Activated CD4-positive, CD25-positive, alpha-beta regulatory T cell treated with anti-CD3 and anti-CD28 coated beads, Interleukin-2, amount 50 U/mL, for 16 hours (primary cell): ENCODE data around the gene FYN.
"Not testable (repeated sequence)": the region's sequence is repeated elsewhere in the genome, so short reads cannot be mapped to it uniquely, and the experiment has no call there.

ENCODE experiments used
- DNase-seq: peaks from one replicate; pipeline ENCODE4 v3.0.0-alpha.2; 2020; ENCODE audit warnings: low read depth, low spot score

Gene FYN

DNA sequence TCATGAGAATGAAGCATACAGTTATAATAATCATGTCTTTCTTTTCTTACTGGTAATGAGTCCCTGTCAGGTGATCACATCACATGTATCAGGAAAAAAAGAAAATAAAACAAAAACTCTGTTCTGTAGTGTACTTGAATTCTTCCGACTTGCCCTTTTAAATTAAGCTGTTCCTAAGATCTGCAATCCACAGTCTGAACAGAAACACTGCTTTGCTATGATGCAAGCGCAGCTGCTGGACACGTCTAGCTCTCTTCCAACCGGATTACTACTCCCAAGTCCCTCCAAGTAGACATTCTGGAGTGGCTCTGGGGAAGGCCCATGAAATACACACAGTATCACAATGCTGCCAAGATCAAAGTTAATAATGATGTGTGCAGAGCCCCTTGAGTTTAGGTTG lies 83.7 kb downstream of the FYN start:
- DNase-seq, result no peak

DNA sequence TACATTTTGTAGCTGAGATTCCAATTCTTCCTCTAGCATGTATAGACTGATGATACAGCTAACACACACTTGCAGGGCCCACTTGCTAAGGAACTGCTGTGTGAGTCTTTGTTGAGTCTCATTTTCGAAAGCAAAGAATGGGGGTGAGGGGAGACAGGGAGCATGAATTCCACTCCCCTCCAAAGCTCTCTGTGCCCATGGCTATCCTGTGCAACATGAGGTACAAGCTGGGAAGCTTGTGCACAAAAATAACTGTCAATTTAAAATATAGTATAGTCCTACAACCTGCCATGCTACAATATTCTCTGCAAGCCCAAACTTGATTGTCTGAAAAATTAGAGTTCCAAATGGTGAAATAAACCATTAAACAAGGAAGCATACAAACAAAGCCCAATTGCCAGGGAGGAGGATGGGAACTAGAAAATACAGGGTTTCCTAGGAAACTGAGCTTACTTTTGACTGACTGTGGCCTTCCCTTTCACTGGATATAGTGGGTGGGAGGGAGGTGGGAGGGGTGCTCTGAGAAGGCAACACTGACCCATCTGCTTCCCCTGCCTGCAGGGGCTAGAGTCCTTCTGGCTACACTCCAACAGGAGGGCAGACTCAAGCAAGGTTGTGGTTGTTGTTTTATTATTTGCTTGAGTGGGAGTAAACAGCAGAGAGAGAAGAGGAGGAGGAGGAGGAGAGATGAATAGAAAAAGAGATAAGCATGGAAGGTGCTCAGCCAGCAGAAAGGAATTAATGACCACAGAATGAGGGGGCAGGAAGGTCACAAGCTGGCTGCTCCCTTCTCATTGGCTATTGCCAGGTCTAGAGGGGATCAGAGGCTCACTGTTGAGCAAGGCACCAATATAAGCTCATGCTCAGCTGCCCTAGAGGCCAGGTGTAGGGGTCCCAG lies 84.6 kb downstream of the FYN start:
- no peak for DNase-seq

DNA sequence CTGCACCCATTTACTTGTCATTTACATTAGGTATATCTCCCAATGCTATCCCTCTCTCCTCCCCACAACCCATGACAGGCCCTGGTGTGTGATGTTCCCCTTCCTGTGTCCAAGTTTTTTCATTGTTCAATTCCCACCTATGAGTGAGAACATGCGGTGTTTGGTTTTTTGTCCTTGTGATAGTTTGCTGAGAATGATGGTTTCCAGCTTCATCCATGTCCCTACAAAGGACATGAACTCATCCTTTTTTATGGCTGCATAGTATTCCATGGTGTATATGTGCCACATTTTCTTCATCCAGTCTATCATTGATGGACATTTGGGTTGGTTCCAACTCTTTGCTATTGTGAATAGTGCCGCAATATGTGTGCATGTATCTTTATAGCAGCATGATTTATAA lies 87.1 kb downstream of the FYN start:
- not testable (repeated sequence) for DNase-seq

DNA sequence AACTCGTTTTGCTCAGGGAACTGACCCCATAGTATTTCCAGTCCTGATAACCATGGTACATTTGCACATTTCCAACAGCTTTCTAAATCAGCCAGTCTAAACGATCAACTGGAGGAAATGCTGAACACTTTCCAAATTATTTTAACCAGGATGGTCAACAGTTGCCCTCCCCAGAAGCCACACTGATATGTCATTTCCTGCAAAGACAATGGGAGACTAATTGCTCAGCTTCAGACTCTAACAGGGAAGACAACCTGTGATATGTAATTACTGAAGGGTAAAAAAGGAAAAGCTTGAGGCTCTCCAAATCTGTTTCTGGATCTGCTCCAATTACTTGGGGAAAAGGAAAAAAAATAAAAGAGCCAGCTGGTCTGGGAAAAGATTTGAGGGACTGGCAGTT lies 88.8 kb downstream of the FYN start:
- no peak for DNase-seq

DNA sequence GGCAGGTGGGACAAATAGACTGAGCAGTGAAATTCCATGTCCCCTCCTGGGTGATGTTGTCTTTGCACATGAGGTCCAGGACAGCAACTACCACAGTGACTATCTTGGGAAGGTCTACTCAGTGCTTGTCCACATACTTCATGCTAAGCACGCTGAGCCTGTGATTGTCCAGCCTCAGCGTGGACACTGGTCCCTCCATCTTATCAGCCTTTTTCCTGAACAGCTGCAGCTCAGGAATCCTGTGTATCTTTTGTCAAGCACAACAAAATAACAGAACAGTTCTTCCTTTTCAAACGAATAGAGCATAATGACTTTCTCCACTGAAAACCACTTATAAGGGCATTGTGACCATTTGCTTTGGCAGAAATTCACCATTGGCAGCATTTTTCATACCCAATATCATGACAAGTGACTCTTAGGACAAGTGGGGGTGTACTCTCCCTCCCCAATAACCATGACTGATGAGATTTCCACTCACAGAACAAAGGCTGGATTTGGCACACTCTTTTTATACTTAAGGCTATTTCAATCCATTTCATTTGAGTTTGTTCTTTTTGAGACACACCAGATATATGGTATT lies 90.3 kb downstream of the FYN start:
- DNase-seq, result no peak

DNA sequence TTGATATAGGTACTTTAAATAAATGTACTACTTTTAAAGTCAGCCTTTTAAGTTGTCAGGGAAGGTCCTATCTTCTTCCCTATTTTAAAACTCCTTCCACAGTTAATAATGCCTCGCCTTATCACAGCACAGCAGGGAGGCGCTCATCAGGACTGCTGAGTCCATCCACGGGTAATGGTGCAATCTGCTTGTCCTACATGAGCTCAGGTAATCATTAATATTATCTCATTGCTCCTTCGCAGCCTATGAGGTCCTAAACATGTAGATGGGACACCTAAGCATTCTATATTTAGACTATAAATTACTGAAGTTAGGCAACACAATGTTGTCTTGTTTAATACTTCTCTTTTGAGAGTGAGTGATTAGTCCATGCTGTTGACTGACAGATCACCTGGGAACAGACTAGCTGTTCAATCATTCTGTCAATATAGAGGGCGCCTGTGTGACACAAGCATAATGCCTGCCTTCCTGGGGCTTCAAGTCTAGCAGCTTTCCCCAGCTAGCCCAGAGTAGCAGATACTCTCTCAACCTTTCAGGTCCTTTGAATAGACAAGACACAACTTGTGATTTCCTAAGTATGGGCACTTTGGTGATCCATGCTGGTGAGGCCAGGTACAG lies 91.0 kb downstream of the FYN start:
- DNase-seq, result no peak

DNA sequence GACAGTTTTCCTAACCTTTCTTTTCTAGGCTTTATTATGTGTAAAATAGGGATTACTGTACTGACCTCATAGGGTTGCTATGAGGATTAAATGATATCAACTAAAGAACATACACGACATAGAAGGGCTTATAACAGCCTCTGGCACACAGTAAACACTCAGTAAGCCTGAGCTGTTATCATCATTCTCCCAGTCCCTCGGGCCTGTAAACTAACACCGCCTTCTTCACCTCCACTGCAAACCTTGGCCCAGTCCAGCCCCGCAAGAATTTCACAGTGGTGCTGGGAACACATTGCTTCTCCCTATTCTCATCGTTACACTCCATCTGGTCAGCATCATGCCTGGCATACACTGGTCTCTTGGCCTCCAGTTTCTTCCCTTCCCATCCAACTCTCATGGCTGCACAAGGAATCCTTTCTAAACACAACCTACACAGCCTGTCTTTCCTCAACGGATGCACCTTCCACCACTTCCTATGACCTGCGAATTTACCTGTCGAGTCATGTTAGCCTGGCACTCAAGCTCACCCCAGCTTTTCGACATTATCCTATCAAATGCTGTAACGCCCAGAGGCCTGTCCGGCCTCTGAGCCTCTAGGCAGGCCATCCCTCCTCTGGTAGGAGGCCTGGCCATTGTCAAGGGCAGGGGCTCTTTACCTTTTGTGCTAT lies 92.1 kb downstream of the FYN start:
- no peak for DNase-seq

DNA sequence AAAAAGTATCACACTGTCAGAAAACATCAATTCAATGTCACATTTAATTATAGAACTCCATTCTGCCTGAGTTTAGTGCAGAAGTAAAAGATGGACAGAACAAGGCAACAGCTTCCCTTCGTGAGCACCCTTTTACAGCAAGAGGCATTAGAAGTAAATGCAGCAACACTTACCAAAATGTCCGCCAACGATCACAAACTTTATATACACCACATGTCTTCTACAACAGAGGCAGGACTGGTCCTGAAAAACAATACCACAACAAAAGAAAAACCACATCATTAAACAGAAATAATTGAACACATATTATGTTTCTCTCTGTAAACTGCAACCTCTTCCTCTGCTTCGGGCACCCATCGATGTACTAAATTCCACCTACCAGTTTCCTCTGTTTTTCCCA lies 92.9 kb downstream of the FYN start:
- DNase-seq, result no peak

DNA sequence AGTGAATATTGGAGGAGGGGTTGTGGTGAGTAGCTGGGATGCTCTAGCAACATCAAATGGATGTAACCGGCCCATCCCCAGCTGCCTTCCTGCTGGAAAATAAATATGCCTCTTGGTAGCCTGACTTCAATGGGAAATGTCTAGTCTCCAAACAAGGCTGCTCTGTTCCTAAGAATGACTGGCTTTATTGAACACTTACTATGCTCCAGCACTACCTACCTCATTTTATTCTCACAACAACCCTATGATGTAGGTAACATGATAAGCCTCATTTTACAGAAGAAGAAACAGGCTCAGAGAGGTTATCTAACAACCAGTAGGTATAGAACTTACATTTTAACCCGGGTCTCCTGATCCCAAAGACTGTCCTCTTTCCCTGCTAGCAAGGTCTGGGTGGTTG lies 93.6 kb downstream of the FYN start:
- DNase-seq, result no peak

DNA sequence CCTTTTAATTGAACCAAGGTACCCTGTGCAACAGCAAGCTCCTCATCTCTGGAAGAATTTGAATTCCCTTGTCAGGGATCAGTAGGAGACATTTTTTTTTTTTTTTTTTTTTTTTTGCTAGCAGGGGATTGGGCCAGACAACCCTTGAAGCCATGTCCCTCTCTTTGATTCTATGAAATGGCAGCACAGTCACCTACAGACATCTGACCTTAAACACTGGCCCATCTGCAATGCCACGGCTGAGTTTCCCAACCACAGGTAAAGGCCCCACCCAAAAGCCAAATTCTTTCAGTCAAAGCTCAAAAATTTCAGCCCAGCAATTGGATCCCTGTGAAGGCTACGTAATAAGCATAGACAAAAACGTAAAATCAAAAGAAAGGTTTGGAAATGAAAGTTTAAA lies 94.2 kb downstream of the FYN start:
- DNase-seq, result no peak

DNA sequence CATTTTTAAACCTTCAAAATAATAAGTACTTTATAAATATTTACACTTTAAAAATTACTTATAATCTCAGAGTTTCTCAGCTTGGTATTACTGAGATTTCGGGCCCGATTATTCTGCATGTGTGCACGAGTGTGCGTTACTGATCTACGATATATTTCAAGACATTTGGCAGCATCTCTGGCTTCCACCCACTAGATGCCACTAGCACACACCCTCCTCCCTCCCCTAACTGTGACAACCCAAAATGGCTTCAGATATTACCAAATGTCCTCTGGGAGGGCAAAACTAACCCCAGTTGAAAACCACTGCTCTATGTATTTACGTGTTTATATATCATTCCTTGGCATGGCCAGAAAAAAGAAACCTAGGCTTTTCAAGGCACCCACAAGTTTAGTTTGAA lies 95.9 kb downstream of the FYN start:
- DNase-seq, result no peak

DNA sequence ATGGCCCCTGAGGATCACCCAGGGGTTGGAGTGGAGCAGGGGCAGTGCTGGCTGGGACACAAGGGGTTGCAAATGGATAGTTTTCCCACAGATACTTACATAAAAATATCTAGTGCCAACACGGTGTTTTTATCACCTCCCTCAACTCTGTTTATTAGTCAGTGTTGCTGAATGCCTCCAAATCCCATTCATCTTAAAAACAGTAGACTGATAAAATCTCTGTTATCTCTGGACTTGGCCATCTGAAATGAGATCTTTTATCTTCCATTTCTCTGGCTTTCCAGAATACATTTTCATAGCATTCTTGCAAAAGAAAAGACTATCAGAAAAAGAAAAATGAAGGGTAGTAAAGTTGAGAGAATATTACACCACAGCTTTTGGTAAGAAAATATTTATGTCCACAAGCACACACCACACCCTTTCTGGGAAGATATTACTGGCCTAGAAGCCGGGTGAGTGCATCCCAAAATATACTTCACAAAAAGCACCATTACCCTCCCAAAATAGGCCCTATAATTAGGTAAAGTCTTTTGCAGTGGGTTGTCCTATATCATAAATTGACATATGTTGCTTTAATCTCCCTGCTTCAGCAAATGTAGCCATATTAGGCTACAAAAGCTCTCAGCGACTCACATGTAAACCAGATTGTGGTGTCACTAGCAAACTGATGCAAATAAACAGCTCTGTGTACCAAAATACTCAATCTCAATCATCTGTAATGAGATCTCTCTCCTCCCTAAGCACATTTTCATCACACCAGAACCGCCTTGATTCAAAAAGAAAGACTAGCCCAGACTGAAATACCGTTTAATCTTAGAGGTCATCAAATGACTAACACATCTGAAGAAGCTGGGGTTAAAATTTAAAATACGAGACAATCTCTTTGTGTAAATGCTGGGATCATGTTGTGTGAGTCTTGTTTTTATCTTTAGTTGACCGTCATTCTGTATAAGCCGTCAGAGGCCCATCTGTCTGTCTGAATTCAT lies 96.7 kb downstream of the FYN start:
- DNase-seq, result no peak

DNA sequence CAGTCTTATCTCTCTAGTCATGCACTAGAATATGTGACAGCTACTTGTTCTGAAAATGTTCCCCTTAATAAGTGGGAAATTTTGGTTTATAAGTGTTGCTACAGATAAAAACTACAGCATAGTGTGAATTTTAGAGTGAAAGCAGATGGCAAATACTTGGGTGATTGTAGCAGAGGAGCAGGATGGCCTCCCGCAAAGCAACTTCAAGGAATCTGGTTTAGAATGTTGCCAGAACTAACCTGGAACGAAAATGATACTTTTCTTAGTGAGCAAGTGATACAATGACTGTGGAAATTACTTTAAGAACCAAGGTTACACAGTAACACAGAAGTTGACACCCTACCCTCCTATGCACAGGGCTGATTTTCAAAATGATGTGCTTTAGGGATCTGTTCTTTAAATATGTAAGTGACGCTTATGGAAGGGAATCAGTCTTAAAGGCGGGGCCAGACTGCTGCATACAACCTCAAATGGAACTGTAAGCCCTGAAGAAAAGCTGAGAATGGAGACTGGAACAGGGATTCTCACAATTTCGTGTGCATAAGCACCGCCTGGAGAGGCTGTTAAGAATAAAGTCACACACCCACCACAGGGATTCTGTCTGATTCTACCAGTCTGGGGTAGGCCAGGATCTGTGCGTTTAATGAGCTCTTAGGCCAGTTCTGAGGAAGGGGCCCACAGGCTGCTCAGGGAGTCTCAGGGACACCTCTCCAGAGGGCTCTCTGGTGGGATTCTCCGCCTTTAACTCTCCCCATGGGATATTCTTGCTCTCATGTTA lies 97.9 kb downstream of the FYN start:
- no peak for DNase-seq

DNA sequence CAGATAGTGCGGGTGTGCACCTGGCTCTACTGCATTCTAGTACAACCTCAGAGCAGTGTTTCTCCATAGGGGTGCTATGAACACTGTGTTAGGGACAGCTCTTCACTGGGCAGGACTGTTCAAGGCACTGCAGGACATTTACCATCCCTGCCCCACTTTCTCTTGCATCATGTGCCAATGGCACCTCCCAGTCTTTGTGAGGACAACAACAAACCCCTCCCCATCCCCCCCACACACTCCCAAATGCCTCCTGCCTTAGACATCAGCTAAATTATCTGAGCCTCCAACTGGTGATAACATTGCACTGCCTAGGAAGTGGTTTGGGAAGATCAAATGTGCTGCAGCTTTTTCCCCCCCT lies 98.9 kb downstream of the FYN start:
- DNase-seq, result no peak

DNA sequence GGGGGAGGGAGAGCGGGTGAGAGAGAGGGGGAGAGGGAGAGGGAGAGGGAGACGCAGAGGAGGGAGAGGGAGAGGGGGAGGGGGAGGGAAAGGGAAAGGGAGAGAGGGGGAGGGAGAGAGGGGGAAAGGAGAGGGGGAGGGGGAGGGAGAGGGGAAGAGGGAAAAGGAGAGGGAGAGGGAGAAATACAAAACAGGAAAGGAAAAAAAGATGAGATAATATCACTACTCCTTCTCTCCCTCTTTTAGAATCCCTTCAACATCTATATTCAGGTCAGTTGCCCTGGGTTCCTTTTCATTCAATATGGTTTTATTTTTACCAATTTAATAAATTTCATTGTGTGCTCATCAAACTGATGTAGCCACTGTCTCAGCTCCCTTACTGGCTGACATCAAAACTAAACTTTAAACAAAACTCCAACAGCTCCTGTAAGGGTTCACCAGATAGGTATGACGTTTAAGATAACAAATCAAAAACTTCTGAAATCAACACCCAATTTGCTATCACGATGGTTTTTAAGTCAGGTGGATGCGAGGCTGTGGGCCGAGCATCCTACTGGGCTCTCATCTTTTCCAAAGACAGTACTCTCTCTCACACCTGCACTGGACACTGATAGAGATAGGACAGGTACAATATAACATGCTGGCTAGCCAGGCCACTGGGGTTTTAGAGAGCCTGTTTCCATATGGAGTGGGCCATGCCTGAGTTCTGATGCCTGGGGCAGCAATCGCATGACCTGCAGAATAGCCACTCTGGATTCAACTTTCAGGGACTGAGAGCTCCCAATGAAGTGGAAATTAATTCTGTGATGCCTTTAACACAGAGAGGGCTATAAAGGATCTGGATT lies 99.5 kb downstream of the FYN start:
- DNase-seq, result no peak

DNA sequence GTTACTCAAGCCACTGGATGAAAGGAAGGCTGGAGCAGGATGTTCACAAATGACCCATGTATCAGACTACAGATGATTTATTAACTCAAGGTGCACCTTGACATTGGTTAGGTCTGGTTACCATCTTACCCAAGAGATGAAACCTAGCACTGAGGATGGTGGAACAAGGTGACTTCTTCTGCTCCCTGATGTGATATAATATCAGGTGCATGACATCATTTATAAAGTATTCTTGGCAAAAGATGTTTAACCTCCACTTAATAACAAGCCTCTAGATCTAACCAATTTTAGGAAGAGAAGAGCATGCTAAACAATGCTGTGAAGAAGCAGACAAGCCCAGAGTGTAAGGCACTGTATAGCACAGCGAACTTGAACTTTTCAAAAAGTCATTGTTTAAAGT lies 100.9 kb downstream of the FYN start:
- no peak for DNase-seq

DNA sequence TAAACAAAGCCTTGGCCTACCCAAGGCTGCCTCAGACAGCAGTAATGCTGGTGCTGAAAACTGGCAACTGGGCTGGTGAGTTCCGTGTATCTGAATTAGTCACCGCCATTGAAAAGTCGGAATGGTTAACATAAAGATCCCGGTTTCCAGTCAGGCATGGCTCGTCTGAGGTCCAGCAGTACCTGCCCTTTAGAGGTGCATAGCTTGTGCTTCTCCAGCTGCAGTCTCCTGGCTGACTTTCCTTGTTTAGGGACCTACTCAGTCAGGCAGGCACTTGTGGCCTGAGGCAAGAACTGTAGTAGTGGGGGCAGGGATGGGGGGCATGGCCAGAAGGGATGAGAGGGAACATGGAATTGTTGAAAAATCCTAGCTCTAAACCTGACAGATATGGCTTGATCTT lies 101.6 kb downstream of the FYN start:
- DNase-seq, result no peak

DNA sequence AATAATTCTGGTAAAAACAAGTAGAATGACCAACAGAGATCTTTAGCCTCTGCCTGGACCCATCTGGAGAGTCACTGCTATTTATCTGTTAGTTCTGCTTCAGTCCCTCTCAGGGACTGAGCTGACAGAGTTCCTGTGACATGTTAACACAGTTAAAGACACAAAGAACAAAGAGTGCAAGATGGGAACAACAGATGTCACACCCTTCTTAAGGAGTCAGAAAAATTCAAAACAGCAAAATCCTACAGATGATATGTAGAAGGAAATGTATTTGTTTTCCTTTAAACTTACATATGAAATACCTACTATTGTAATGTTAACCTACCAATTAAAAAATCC lies 102.2 kb downstream of the FYN start:
- DNase-seq, result no peak

DNA sequence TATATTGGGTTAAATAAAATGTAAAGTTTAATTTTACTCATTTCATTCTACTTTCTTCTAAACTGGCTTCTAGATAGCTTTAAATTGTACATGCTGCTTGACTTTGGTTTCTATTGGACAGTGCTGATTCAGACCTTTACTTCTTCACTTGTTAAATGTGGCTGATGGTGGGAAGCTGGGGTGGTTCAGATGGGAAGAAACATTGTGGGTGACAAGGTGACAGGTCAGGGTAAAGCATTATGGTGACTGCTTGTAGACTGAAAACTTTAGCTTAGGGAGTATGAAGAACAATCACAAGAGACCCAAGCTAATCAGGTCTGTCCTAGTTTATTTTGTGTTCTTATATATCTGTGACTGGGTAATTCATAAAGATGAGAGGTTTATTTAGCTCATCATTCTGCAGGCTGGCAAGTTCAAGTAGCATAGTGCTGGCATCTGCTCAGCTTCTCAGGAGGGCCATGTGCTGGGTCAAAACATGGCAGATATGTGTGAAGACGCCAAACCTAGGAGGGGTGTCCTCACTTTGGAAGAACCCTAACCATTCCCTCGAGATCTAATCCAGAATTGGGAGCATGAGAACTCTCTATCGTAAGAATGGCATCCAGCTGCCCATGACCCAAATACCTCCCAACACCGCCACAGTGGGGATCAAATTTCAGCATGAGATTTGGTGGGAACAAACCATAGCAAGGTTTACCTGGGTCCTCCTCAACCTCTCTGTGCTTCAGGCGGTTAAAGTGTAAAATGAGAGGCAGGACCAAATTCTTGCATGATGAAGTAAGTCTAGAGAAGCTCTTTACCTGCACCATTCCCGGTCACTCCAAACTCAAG lies 102.8 kb downstream of the FYN start:
- DNase-seq, result no peak
